CMK (cell line): ENCODE results near the gene EIF4H.
A peak's percentile ranks its signal among the peaks of the same experiment; 100 is the strongest.
"Not testable (repeated sequence)": the region's sequence is repeated elsewhere in the genome, so short reads cannot be mapped to it uniquely, and the experiment has no call there.

Source experiments
- DNase-seq: peaks from one replicate; pipeline ENCODE4 v3.0.0-alpha.2; 2010; ENCODE audit warnings: low read depth

EIF4H gene

DNA sequence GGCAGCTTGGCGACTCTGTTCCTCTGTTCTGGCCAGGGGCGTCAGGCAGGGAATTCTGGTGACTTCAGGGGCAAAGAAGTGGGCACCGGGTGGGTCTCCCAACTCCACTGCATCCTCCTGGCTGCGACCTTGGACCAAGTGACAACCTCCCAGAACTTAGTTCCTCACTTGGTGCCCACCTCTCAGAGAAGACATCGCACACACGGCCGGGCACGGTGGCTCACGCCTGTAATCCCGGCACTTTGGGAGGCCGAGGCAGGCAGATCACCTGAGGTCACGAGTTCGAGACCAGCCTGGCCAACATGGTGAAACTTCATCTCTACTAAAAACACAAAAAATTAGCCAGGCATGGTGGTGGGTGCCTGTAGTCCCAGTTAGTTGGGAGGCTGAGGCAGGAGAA lies 50.8 kb downstream of the EIF4H start:
- DNase-seq: not testable (repeated sequence)

DNA sequence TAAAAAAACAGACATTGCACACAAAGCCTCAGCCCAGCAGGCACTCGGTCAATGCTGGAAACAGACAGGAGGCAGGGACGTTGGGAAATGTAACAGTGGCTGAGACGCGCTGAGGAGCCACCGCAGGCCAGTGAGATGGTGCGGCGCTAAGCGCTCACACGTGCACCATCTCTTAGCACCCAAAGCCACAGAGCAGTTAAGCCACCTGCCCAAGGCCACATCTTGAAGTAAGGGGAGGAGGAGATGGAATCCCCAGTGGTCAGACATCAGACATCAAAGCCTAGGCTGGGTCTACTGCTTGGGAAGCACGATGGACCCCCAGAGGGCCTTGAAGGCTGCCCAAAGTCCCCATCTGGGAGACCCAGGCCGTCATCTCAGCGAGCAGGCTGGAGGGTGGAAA lies 51.2 kb downstream of the EIF4H start:
- DNase-seq: no peak

DNA sequence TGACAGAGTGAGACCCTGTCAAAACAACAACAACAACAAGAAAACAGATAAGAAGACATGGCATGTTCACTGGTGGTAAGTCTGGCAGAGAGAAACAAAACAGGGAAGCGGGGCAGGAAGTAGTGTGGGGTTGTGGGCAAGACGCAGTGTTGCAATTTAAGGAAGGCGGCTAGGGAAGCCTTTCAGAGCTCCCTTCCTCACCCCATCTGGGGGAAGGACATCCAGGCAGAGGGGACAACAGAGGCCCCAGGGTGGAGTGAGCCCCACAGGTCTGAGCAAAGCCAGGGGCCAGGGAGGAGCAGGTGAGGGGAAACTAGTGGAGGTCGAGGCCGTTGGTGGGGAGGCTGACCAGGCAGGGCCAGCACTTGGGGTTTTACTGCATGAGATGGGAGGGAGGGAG lies 52.5 kb downstream of the EIF4H start:
- peak; percentile 52 for DNase-seq

DNA sequence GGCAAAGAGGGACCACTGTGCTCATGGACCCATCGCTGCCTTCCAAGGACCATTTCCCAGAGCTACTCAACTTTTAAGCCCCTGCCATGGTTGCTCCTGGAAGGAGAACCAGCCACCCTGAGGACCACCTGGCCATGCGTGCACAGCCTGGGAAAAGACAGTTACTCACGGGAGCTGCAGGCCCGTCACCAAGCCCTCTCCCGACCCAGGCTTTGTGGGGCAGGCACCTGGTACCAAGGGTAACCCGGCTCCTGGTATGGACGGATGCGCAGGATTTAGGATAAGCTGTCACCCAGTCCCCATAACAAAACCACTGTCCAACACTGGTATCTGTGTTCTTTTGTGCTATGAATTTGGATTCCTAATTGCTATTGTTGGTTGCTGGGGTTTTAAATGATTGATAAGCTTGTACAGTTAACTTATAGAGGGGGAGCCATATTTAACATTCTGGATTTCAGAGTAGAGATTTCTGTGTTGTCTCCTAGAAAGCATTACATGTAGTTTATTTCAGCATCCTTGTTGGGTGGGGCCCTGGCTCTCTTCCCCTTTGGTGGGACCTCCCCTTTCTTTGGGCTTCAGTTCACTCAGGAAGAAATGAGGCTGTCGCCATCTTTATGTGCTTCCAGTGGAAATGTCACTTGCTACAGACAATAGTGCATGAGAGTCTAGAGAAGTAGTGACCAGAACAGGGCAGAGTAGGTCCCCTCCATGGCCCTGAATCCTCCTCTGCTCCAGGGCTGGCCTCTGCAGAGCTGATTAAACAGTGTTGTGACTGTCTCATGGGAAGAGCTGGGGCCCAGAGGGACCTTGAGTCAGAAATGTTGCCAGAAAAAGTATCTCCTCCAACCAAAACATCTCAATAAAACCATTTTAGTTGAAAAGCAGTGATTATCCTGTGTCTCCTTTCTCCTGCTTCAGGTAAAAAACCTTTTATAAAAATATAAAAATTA lies 55.1 kb downstream of the EIF4H start:
- DNase-seq: no peak

DNA sequence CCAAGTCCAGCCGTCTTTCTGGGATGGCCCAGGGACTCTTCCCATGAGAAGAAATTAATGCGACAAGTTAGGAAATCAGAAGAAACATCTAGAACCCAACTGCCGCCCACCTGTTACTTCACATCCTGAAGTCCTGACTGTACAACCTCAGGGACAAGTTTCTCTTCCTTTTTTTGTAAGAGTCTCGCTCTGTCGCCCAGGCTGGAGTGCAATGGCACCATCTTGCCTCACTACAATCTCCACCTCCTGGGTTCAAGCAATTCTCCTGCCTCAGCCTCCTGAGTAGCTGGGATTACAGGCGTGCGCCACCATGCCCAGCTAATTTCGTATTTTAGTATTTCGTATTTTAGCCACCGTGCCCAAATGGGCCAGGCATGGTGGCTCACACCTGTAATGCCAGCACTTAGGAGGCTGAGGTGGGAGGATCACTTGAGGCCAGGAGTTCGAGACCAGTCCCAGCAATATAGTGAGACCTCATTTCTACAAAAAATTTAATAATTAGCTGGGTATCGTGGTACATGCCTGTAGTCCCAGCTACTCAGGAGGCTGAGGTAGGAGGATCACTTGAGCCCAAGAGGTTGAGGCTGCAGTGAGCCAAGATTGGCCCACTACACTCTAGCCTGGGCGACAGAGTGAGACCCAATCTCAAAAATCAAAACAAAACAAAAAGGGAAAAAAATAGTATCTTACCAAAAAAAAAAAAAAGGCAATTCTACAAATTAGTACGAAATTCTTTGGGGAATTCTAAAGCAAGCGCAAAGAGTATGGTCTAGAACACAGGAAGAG lies 56.5 kb downstream of the EIF4H start:
- no peak for DNase-seq

DNA sequence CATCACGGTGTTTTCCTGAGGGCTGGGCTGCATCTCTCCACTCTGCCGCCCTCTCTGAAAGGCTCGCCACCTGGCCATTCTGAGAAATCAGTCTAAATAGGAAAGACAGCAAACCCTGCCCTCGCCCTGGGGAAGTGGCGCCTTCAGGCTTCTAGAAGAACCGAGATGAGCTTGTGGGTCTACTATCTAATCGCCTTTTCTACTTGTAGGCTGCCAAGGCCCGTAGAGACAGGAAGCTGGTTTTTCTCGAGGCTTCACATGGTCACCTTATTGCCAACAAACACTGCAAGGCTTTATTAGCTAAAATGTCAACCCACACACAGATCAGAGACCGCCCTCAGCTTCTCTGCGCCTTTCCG lies 57.1 kb downstream of the EIF4H start:
- DNase-seq: no peak

DNA sequence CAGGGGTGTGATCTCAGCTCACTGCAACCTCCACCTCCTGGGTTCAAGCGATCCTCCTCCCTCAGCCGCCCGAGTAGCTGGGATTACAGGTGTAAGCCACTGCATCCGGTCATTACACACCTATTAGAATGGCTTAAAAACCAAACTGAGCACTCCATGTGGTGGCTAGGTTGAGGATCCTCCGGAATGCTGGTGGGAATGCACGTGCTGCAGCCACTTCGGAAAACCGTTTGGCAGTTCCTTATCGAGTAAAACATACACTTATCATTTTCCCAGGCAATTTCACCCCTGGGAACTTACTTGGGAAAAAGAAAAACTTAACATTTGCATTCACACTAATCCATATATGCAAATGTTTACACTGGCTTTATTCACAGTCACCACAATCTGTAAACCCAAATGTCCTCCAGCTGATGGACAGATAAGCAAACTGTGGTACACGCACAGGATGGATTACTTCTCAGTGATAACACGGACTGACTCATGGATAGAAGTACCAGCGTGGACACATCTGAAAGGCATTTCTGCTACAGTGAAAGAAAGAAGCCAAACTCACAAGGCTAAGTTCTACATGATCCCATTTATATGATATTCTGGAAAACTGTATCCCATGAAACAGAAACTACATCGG lies 59.6 kb downstream of the EIF4H start:
- DNase-seq: no peak

DNA sequence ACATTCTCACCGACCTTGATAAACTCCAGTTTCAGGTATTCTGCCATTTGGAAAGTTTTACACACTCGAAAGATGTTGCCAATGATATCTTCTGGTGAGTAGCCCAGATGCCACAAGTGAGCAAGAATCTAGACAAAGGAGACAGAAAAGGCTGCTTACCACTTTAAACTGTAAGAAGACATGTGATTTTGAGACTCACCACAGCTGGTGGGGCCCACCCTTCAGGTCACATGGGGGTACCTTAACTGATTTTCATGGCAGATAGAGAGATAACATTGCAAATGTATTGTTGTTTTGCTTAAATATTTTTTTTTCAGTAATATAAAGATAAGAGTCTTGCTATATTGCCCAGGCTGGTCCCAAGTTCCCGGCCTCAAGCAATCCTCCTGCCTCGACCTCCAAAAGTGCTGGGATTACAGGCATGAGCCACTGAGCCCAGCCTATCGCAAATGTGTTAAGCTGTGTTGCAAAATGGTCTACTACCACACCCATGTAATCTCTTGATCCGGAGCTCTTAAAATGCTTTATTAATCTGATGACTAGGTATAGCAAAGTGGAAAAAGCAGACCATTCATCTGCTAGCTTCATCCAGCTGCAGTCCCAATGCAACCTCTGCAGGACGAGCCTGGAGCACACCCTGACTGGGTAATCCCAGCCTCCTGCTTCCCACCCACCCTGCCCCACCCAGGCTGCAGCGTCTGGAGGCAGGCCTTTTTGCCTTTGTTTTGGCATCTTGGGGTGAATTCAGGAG lies 61.5 kb downstream of the EIF4H start:
- DNase-seq: no peak

DNA sequence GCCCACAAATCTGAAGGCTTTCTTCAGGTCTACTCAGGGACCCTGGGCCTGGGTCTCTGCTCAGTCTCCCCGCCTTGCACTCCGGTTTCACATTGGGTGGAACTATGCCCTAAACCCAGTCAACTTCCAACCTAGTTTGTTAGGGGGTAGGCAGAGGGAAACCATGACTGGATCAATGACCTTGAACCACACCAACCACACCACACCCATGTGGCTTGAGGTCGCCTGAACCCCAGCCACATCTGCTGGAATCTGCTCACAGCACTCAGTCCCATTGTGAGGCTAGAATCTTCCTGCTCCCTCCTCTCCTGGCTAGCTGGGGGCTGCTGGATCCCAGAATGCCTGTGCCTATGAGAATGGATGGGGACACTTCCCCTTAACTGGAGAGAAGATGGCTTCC lies 62.1 kb downstream of the EIF4H start:
- DNase-seq: no peak

DNA sequence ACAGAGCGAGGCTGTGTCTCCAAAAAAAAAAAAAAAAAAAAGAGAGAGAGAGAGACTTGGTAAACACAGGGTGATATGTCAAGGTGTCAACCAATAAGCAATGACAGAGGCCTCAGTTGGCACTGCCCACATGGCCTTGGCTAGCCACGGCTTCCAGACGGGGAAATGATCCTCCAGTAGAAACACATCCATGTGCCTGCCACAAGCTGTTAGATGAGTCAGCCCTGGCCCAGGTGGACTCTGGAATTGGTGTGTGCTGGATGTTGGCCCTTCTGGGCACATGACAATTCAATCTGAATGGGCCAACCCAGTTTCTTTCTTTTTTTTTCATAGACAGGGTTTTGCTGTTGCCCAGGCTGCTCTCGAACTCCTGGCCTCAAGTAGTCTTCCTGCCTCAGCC lies 66.3 kb downstream of the EIF4H start:
- no peak for DNase-seq

DNA sequence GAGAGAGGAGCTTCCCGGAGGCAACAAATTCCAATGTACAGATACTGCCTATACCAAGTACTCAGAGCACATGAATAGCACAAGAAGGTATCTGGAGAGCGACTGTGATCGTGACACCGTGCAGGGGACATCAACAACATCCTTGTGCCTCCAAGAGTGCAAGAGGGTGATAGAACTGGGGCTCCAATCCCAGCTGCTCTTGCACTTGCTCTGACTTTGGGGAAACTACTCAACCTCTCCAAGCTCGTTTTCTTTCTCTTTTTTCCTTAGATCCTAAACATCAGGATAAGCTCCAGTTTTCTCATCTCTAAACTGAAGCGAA lies 67.9 kb downstream of the EIF4H start:
- DNase-seq: no peak

DNA sequence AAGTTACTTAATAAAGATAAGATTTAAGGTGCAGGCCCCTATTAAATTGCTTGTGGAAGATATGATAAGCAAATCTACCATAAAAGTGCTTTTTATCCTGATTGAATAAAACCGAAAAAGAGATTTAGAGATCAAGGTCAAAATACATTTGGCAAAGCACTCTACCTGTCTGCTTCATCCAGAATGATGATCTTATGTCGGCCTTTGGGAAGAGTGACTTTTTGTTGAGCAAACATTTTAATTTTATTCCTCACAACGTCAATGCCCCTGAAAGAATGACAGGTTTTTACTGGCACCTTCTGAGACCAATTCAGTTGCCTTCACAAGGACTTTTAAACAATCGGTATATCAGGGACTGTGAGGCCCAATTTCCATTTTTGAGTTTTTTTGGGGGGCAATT lies 72.3 kb downstream of the EIF4H start:
- no peak for DNase-seq
